Activated CD4-positive, alpha-beta T cell treated with anti-CD3 and anti-CD28 coated beads for 4 hours (primary cell): ENCODE data around the gene MYOZ2.
"Not testable (repeated sequence)": the region's sequence is repeated elsewhere in the genome, so short reads cannot be mapped to it uniquely, and the experiment has no call there.

ENCODE experiments used
- DNase-seq, 2 donors: peaks; one replicate each; pipeline ENCODE4 v3.0.0-alpha.2; 2020

The MYOZ2 gene

GRCh38 chr4:119130365-119131065 is 5.1 kb upstream of the MYOZ2 start:
- no peak for DNase-seq

GRCh38 chr4:119131164-119131563 is 4.5 kb upstream of the MYOZ2 start:
- no peak for DNase-seq

- DNase-seq: no peak
Measured at GRCh38 chr4:119132306-119132705, 3.3 kb upstream of the MYOZ2 start.

- no peak for DNase-seq
Measured at GRCh38 chr4:119136546-119136945, 914 bp downstream of the MYOZ2 start.

DNA sequence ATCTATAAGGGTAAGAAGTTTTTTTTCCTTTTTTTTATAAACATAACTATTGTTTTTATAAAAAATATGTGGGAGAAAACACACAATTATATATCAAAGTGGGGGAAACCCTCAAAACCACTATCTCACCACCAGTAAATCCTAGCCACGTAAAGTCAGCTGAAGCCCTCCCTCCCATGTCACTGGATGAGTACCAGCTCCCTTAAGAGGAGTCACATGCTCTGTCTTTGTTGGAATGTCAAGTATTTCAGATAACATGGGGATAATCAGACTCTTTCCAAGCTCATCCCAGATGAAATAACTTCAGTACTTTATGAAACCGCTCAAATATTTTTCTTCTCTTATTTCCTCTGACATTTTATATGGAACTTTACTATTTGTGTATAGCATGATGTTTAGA is 2.4 kb downstream of the MYOZ2 start:
- no peak for DNase-seq

DNA sequence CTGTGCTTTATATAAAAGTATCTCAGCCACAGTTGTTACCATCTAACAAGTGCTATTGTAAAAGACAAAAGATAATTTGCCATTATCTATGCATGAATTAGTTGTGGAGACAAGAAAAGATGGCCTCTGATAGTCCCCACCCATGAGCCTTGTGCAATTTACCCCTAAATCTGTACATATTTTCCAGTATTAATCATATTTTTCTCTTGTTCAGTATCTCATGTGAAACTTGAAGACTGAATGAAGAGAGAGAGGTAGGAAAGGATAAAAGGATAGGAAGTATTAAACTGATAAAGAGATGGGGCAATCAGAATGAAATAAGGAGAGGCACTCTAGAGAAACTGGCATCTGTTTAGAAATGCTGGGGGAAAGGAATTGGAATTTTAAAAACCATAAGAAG is 3.7 kb downstream of the MYOZ2 start:
- no peak for DNase-seq

DNA sequence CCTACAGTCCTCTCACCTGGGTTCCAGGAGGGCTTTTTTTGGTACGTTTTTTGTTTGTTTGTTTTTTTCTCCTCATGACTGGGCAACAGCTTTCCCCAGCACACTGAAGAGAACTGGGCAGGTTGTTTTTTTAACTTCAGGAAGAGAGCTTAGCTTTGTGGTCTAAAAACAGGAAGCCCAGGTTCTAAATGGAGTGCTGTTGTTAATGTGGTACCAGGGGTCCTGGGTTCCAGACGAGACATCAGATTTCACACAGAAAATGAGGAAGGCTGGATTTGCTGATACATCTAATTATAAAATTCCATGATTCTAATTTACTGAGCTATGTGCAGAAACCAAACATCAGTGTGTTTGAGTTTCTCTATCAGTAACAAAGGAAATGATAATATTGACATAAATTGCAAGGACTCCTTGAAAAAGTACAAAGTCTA is 4.2 kb downstream of the MYOZ2 start:
- DNase-seq: no peak

- not testable (repeated sequence) for DNase-seq
Measured at GRCh38 chr4:119141283-119141682, 5.7 kb downstream of the MYOZ2 start.

DNA sequence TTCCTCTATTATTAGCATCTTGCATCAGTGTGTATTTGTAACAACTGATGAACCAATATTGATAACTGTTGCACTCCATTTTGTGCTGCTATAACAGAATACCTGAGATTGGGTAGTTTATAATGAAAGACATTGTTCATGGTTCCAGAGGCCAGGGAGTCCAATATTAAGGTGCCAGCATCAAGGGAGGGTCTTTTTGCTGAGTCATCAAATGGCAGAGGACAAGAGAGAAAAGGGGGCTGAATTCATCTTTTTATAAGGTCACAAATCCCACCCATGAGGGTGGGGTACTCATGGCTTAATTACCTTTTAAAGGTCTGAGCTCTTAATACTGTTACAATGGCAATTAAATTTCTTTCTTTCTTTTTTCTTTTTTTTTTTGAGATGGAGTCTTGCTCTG is 7.2 kb downstream of the MYOZ2 start:
- no peak for DNase-seq

GRCh38 chr4:119143341-119143740 is 7.7 kb downstream of the MYOZ2 start:
- not testable (repeated sequence) for DNase-seq

DNA sequence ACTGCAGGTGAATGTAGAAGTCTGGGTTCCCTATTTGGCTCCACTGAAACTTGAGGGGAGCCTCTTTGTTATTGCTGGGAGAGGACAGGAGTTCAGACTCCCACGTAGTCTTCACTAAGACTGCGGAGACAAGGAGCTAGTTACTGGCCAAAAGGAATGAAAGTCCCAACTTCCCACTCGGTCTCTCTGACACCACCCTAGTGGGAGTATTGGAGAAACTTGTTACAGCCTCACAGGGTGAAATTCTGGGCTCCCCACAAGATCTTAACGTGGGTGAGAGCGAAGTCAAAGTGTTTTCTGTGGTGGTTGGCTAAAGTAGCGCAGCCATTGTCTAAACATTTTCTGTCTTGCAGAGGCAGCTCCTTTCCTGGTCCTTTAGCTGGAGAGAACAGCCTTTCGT is 13.5 kb downstream of the MYOZ2 start:
- DNase-seq: no peak

DNA sequence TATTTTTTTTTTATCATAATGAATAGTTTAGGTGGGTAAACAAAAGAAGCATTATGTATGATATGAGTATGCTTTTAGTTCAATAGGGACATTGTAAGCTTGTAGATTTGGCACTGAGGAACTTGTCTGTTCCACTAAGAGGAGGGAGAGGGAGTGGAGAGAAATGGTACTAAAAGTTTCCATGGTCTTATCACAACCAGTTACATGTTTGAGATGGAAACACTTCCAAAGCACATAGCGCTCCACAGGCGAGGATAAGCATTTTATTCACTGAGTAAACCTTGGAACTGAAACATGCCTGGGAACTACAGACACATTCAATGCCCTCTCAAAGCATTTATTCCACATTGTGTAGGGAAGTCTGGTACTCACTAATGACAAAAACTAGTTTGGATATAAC is 15.5 kb downstream of the MYOZ2 start:
- no peak for DNase-seq

- DNase-seq: no peak
Measured at GRCh38 chr4:119152741-119153140, 17.1 kb downstream of the MYOZ2 start.

DNA sequence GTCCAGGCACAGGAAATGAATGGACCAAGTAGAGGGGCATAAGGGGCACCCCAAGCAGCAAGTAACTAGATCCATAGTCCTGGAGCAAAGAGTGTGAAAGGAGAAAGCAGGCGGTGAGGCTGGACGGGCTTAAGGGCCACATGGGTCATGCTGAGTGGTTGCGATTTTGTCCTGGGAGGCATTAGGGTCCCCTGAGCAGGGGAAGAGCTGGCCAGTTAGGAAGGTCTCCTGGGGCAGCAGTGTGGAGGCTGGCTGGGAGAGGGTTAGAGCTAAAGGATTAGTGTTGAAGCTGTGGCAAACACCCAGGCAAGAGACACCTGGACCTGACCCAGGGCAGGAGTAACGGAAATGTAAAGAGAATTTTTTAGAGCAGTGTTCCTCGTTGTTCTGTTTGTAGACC is 26.5 kb downstream of the MYOZ2 start:
- no peak for DNase-seq

- no peak for DNase-seq
Measured at GRCh38 chr4:119165767-119166166, 30.1 kb downstream of the MYOZ2 start.

DNA sequence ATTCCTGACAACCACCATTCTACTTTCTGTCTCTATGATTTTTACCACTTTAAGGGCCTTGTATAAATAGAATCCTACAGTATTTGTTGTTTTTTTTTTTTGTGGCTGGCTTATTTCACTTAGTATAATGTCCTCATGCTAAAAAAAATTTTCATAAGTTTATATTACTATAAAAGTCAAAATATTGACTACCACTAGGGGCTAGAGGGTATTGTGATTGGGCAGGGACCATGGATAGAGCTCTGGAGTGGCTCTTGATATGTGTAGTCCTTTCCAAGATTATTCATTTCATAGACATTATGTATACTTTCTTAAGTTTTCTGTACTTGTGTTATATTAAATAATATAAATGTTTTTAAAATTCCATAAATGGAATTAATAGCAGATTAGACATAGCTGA is 34.6 kb downstream of the MYOZ2 start:
- no peak for DNase-seq

DNA sequence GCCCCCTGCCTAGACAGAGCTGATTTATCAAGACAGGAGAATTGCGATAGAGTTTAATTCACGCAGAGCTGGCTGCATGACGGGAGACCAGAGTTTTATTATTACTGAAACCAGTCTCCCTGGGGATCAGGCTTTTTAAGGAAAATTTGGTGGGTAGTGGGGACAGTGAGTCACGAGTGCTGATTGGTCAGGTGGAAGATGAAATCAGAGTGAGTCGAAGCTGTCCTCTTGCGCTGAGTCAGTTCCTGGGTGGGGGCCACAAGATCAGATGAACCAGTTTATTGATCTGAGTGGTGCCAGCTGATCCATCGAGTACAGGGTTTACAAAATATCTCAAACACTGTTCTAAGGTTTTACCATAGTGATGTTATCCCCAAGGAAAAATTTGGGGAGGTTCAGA is 36.6 kb downstream of the MYOZ2 start:
- DNase-seq: no peak

GRCh38 chr4:119173729-119174361 is 38.2 kb downstream of the MYOZ2 start:
- not testable (repeated sequence) for DNase-seq

DNA sequence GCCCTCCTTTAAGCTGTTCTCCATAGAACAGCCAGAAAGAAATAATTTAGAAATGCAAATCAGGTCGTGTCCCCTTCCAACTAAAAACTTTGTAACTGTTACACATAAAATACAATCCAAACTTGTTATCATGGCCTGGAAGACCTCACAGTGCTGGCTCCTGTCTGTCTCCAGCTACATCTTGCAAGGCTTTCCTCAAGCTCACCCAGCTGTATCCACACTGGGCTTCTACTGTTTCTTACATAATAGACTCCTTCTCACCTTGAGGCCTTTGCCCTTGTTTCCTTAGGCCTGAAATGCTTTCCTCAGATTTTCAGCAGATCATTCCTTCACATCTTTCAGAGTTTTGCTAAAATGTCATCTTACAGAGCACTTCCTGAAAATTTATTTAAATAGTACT is 43.4 kb downstream of the MYOZ2 start:
- DNase-seq: no peak

- no peak for DNase-seq
Measured at GRCh38 chr4:119184128-119184527, 48.5 kb downstream of the MYOZ2 start.

GRCh38 chr4:119189638-119190037 is 54.0 kb downstream of the MYOZ2 start:
- DNase-seq: no peak

GRCh38 chr4:119190354-119190753 is 54.7 kb downstream of the MYOZ2 start:
- no peak for DNase-seq

DNA sequence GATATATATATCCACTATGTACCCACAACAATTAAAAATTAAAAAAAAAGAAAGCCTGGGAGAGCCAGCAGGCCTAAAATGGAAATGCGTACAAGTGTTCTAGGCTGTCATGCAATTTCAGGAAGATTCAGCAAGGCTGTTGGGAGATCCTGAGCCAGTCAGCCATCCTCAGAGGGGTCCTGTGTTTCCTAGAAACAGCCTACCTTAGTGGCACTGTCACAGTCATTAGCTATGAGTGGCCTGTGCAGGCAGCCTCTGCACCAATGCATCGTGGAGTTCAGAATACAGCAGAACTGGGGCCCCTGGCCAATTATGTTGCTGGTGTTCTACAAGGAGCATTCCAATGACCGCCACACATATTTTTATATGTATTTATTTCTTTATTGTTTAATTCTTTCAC is 55.9 kb downstream of the MYOZ2 start:
- no peak for DNase-seq

- DNase-seq: no peak
Measured at GRCh38 chr4:119197772-119198212, 62.2 kb downstream of the MYOZ2 start.

GRCh38 chr4:119204916-119205315 is 69.3 kb downstream of the MYOZ2 start:
- no peak for DNase-seq
